Uterus (tissue), 2 donors: ENCODE data around the gene SNAPC4.

ENCODE experiments used
- POLR2A ChIP-seq, 2 donors: fragments of 450-650 bp; IDR thresholded peaks; one replicate each; pipeline ENCODE4 v1.6.1; 2016; ENCODE audit warnings: antibody characterized with exemption in 2 of 2, mild to moderate bottlenecking in 1 of 2, moderate library complexity in 1 of 2
- TF ChIP-seq, protein P1 (sequence below), 4 experiments: fragments of 200-600 bp in 2 of 4; fragments of 450-650 bp in 2 of 4; sonication (generic) in 2 of 4; IDR thresholded peaks; one replicate each; pipeline ENCODE4 v1.5.1; 2016 to 2019; ENCODE audit warnings: antibody characterized with exemption in 4 of 4, mild to moderate bottlenecking in 2 of 4, moderate library complexity in 1 of 4

DNA sequence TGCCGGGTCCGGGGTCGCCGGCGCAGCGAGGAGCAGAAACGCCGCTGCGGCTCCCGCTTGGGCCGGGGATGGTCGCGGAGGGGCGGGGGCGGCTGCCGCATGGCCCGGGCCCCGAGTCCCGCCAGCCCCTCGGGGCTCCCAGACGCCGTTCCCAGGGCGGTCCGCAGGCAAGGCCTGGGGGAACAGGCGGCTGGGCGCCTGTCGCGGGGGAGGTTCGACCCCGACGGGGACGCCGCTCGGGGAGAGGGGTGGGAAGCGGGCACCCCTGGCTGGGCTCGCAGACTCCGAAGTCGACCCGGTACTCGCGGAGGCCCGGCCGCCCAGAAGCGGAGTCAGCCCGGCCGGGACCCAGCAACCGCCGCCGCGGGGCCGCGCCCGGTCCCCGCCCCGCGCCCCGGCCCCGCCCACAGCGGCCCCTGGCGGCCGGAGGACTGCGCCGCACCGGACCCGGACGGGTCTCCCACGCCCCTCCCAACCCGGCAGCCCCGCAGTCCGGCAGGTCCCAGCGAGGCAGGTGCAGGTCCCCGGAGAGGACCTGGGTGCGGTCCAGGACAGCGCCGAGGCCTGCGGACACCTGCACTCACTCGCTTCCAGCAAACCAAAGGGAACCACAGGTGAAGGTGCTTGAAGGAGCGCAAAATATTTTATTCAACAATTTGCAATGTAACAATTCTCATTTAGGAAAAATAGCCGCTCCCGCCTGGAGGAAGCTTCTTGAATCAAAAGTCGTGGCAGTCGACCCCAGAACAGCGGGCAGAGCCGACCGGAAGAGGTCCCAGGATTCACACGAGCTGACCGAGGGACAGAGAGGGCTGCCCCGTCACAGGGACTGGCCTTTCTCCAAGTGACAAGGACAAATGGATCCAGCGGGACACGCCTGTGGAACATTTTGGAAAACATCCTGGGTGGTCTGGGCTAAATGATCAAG, 39.8 kb upstream of the SNAPC4 start, which contains the start of gene INPP5E:
- TF ChIP-seq, protein P1, sequence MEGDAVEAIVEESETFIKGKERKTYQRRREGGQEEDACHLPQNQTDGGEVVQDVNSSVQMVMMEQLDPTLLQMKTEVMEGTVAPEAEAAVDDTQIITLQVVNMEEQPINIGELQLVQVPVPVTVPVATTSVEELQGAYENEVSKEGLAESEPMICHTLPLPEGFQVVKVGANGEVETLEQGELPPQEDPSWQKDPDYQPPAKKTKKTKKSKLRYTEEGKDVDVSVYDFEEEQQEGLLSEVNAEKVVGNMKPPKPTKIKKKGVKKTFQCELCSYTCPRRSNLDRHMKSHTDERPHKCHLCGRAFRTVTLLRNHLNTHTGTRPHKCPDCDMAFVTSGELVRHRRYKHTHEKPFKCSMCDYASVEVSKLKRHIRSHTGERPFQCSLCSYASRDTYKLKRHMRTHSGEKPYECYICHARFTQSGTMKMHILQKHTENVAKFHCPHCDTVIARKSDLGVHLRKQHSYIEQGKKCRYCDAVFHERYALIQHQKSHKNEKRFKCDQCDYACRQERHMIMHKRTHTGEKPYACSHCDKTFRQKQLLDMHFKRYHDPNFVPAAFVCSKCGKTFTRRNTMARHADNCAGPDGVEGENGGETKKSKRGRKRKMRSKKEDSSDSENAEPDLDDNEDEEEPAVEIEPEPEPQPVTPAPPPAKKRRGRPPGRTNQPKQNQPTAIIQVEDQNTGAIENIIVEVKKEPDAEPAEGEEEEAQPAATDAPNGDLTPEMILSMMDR (IDR thresholded peaks at IDR 0.05) = peak; percentile 37 to 84 (median 74)
- peak in 1 of 2 donors; percentile 45 for TF ChIP-seq POLR2A (IDR thresholded peaks at IDR 0.05)
